Bone marrow (tissue), 2 donors: Measurements from ENCODE around the gene RGS14.
"Not testable (repeated sequence)": the region's sequence is repeated elsewhere in the genome, so short reads cannot be mapped to it uniquely, and the experiment has no call there.

Experiments used
- DNase-seq, 2 donors: peaks; one replicate each; lab custom pipeline; 2025; lab: John Stamatoyannopoulos, UW

Gene RGS14

GRCh38 chr5:177346820-177347219 lies 10.9 kb upstream of the RGS14 start:
- no peak for DNase-seq

- DNase-seq = no peak
Observed at GRCh38 chr5:177347699-177348098, 10.0 kb upstream of the RGS14 start.

DNA sequence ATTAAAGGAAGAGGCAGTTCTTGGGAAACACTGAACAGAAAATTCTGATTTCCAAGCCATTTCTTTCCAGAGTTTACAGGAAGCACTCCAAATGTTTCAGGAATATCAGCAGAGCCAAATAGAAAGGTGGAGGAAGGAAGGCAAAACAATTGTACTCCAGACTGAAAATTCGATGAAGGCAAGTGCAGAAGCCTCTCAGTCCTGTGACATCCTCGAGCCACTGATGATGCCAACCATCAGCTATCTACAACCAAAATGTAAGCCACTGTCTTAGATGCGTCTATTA lies 8.4 kb upstream of the RGS14 start:
- no peak for DNase-seq

DNA sequence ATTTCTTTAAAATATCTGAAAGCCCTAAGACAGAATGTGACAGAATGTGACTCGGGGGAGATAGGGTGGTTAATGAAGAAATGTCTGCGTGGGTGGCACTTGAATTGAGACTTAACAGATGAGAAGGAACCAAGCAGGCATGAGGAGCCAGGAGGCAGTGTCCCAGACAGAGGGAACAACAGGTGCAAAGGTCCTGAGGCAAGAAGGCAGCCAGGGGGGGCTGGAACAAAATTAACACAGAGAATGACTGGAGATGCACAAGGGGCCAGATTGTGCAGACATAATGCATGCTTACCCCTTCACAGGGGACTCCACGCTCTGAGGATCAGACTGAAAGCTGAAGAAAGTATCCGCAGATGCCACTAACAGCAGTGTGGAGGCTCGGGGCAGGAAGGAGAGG lies 8.0 kb upstream of the RGS14 start:
- DNase-seq = no peak

DNA sequence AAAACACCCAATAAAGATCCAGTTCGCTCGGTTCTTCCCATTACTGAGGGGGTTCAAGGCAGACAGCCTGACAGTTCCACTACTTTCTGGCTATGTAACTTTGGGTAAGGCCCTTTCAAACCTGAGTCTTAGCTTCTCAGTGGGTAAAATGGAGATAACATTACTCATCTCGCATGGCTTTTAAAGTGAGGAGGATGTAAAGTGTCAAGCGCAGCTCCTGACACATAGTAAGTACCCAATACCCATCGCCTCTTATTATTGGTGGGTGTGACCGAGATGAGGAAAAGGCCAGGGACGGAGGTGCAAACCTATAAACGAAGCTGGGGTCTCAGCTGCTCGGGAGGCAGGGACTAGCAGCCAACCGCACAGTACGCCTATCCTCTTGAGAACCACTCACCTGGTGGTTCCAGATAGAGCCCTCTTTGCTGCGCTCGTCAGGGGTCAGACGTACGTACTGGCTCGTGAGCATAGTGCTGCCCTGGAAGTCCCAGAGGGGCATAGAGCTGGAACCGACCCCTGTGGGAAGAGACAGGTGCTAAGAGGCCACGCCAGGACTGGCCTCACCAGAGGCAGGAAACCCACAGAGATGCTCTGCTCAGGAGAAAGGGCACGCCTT lies 6.8 kb upstream of the RGS14 start:
- DNase-seq = no peak

DNA sequence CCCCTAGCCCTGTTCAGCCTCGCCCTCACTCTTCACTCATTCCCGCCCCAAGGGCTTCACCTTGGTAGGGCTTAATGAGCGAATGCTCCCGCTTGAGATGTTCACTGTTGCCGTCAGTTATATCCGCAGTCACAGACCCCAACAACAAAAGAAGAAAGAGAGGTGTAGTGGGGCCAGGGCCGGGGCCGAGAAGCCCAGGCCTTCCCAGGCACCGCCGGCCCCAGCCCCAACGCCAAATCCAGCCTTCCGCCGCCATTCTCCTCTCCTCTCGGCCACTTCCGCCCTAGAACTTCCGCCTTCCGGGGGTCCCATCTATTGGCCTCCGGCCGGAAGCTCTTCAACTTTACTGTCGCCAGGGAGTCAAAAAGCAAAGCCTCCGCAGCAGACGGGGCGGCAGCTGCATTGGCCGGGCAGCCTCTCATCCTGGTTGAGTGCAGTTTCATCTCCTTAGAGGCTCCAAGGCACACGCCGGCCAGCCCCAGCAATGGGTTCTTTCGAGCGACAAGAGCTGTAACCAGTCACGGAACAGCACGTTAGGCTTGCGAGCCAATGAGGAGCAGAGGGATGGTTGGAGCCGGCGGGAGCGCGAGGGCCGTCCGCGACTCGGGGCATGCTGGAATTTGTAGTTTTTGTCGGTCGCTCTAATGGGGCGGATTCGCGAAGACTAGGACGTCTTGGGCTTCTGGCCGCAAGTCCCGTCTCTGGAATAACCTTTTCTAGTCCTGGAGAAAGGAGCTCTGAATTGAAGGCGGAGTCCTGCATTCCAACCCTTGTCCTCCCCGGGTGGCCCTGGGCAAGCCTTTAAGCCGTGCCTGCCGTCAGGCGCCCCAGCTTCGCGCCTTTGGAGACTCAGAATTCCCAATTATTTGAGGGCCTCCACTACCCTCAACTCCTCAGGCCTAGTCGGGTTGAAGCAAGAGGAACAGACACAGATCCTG lies 6.1 kb upstream of the RGS14 start, which contains the start of gene LMAN2:
Gene LMAN2 (minus strand): TSS at position 277 of the 938 bp plus-strand sequence. CDS start 21 bp downstream, at position 256.
- peak; percentile 91 to 96 for DNase-seq

DNA sequence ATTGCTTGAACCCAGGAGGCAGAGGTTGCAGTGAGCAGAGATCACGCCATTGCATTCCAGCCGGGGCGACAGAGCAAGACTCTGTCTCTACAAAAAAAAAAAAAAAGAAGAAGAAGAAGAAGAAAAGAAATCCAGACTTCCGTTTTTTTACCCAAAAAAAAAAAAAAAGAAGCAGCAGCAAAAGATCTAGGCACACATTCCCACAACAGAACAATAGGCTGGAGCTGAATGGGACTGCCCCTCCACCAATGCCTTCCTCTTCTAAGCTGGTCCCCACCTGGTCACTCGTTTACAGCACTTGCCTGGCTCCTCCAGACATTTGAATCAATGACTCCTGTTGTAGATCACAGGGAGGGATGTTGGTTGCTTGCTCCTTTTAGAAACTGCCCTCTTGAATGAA lies 4.6 kb upstream of the RGS14 start:
- DNase-seq = peak in 1 of 2 donors; percentile 41

- no peak for DNase-seq
Observed at GRCh38 chr5:177354256-177354655, 3.5 kb upstream of the RGS14 start.

GRCh38 chr5:177354711-177355110 lies 3.0 kb upstream of the RGS14 start:
- no peak for DNase-seq

GRCh38 chr5:177355162-177355867 lies 2.4 kb upstream of the RGS14 start:
- no peak for DNase-seq

DNA sequence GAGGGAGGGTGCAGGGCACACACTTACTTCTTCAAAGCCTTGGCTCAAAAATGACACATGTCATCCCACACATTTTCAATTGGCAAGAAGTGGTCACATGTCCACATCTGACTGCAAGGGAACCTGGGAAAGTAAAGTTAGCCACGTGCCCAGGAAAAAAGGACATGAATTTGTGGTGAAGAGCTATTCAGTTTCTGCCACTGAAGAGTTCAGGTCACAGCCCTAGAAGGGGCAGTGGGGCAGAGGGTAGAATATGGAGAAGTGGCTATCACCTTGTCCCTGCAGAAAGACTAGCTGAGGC lies 1.9 kb upstream of the RGS14 start:
- no peak for DNase-seq

DNA sequence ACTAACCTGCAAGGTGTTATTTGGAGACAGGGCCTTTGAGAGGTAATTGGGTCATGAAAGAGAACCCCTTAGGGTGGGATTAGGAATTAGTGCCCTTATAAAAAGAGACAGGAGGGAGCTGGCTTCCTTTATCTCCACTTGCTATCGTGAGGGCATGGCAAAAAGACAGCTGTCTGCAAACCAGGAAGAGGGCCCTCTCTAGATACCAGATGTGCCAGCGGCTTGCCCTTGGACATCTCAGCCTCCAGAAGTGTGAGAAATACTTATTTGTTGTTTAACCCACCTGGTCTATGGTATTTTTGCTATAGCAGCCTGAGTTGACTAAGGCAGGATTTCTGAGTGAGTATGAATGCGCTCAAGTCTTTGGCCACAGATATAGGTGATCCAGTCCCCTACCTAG lies 978 bp upstream of the RGS14 start:
- DNase-seq = no peak

- DNase-seq = no peak
Observed at GRCh38 chr5:177357146-177357458, 622 bp upstream of the RGS14 start.

- DNase-seq = no peak
Observed at GRCh38 chr5:177358370-177358819, 671 bp downstream of the RGS14 start.

DNA sequence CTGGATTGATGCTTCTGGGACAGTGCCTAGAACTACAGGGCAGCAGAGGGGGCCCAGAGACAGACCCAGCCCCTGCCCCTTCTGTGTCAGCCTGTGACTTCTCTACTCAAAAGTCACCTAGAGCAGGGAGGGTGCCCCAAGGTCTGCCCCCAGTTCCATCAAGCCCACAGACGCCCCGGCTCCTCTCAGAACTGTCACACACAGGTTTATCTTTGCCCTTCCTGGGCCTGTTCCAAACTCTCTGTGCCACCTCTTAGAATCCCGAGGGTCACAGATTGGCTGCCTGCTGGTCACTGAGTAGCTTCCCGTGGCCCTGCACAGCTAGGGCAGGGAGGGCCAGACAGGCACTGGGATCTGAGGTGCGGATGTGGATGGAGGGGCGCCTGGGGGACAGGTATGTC lies 1.7 kb downstream of the RGS14 start:
- no peak for DNase-seq

- DNase-seq = no peak
Observed at GRCh38 chr5:177359860-177360259, 2.1 kb downstream of the RGS14 start.

GRCh38 chr5:177360740-177361139 lies 3.0 kb downstream of the RGS14 start:
- DNase-seq = not testable (repeated sequence)

DNA sequence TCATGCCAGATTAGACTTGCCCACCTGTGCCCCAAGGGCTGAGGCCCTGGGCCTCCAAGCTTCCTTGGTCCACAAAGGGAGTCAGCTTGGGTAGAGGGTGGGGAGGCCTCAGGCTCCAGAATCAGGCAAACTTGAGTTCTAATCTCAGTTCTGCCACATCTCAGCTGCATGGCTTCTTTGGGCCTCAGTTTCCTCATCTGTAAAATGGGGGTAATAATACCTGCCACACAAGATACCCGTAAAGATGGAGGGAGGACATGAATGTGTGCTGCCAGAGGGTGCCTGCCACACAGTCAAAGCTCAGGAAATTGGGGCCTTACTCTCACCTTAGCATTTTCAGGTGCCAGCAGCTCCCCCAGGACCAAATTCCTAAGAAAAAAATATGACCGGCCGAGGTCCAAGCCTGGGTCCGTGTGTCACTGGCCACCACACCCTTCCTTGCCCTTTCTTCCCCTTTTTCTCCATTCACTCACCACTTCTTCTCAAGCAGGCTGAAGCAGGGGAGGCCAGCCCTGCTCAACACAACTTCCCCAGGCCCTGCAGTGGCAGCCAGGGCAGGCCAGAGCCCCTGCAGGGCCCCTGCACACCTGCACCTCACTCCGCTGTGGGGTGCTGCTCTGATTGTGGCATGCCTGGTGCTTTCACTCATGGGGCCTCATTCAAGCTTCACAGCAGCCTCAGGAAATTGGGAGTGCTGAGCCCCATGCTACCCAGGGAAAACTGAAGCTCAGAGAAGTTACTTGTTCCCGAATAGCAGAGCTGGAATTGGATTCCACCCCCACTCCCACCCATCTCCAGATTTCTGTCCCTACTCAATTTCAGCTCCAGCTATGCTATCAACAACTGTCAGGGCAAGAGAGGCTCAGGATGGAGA lies 3.9 kb downstream of the RGS14 start:
- DNase-seq = peak in 1 of 2 donors; percentile 11

DNA sequence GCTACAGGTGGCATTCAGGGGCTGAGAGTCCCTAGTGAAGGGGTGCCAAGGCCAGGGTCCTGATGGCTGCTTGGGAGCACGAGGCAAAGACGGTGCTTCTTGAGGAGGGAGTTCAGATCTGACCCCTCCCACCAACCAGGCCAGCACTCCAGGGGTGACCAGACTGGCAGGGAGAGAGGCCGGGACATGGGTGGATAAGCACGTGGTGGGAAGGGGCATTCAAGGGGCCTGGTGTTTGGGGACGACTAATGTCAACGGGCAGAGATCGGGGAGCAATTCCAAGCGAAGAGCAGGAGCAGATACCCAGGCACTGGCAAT lies 4.5 kb downstream of the RGS14 start:
- DNase-seq = no peak

DNA sequence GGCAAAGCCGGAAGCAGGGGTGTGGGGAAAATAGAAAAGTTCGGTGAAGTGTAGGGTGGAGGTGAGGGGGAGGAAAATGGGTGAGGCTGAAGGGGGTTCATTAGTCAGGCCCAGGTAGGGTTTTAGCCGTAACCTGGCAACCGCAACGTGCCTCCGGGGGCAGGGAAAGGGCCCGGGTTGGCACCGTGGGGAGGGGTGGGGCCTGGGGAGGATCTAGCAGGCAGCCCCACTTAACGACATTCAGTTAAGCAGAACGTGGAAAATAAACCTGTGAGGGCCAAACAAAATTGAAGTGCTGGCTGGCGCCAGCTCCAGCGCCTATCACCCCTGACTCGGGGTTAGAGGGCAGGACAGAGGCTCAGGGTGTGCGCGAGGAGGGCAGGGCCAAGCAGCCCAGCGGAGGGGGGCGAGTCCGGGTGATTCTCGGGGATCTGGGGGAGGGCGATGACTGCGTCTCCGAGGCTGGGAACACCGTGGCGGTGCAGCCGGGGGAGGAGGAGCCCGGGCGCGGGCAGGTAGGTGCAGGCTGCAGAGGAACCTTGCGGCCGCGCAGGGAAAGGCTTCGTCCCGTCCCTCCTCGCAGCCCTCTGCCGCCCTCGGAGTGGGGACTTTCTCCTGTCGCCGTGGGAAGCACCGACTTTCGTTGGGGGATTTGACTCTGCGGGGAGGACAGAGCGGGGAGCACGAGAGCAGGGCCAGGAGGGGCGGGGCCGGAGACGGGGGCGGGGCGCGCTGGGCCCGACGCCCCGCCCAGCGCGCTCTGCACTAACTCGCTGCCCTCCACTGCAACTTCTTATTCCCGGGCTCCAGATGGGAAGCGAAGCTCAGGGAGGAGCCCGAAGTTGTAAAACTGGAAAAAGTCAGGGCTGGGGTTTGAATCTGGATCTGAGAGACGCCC lies 5.1 kb downstream of the RGS14 start:
- DNase-seq = peak in 1 of 2 donors; percentile 8

DNA sequence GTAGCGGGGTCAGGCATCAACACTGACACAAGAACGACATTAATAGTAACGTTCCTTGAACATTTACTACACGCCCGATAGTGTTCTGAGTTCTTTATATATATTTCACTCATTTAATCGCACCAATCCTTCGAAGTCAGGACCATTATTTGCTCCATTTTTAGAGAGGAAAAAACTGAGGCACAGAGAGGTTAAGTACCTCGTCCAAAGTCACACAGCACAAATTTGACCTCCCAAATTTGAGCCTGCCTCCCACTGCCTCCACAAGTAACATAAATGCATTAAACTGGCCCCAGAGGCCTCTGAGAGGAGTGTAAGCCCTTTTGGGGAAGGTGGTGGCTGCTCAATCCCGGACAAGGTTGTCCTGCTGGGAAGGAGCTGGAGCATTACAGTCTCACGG lies 5.8 kb downstream of the RGS14 start:
- no peak for DNase-seq
